HG03521 (cell line): ENCODE measurements around the gene CFLAR.
"Not testable (repeated sequence)": the region's sequence is repeated elsewhere in the genome, so short reads cannot be mapped to it uniquely, and the experiment has no call there.

Source experiments
- ATAC-seq: cut with Tn5 transposase; IDR thresholded peaks from one replicate; pipeline ENCODE4 v1.9.1; 2021; ENCODE audit warnings: mild to moderate bottlenecking, moderate library complexity; ENCODE audit not compliant: unreplicated experiment

The CFLAR gene

DNA sequence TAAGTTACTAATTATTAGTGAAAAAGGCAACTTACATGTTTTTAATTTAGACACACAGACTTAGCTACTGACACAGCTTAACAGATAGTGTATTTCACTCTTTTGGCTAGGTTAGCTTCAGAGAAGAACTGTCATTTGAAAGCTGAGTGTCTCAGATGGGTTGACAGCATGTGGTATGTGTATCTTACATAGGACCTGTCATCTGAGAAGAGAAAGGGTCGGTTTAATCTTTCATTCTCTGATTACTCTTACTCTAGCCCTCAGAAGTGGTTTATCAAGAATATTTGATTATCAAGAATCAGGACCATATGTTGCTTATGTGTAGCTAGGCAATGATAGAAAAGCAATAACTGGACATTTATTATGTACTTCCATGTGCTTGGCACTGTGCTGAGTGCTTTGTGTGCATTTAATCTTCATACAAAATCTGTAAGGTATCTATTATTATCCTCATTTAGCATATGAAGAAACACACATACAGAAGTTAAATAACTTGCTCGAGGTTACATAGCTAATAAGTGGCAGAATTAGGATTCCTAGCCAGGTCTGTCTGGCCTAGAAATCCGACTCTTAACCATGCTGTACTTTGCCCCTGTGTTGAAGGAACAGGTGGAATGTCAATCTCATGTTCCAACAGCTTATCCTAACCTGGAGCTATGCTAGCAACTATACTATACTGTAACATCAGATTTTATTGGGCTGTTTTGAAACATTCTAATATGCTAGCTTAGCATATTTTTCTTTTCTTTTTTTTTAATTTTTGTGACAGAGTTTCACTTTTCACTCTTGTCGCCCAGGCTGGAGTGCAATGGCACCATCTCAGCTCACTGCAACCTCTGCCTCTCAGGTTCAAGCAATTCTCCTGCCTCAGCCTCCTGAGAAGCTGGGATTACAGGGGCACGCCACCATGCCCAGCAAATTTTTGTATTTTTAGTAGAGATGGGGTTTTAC is 28.4 kb downstream of the CFLAR start:
- ATAC-seq: no peak

- ATAC-seq: no peak
These were observed 32.5 kb downstream of the CFLAR start for GRCh38 chr2:201148434-201148990.

- no peak for ATAC-seq
These were observed 33.3 kb downstream of the CFLAR start for GRCh38 chr2:201149064-201149820.

- ATAC-seq: not testable (repeated sequence)
These were observed 33.8 kb downstream of the CFLAR start for GRCh38 chr2:201149821-201150165.

- ATAC-seq: no peak
These were observed 34.6 kb downstream of the CFLAR start for GRCh38 chr2:201150454-201151020.

DNA sequence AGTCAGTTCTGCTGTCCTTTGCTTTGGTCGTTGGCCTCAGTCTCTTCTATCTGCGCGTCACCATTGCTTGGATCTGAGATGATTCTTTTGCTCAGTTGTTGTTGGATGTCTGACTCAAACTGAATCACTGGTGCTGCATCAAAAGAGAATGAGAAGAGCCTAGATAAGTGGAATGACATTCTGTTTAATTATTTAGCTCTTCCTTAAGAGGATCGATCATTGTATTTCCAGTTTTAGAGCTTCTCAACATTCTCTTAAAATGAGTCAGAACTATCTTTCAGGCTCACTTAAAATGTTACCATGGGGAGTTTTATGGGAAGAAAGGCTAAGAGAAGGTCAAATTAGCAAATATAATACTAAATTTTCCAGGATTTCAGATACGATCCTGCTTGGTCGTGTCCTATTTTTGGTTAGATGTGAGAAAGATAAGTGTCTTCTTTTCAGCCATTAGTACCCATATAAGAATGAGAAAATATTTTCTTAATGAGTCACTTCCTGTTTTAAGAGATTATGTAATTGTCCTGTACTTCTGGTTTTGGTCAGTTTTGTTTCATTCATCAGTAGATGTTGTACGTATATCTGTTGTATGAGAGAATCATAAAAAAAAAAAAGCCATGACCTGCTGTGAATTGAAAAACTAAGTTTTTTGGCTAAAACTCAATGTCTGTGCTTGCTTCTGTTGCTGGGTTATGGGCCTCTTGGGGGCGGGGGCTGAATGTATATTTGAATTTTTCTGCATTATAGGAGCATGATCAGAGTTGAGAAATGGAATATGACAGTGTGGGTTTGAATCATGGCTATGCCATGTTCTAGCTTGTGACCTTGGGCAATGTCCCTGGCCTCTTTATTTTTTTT is 35.4 kb downstream of the CFLAR start:
- peak; percentile 73 for ATAC-seq

GRCh38 chr2:201152517-201152916 is 36.6 kb downstream of the CFLAR start:
- no peak for ATAC-seq

GRCh38 chr2:201152999-201153815 is 37.2 kb downstream of the CFLAR start:
- no peak for ATAC-seq

GRCh38 chr2:201154615-201155399 is 38.8 kb downstream of the CFLAR start:
- ATAC-seq: no peak

GRCh38 chr2:201156036-201156435 is 40.1 kb downstream of the CFLAR start:
- no peak for ATAC-seq

DNA sequence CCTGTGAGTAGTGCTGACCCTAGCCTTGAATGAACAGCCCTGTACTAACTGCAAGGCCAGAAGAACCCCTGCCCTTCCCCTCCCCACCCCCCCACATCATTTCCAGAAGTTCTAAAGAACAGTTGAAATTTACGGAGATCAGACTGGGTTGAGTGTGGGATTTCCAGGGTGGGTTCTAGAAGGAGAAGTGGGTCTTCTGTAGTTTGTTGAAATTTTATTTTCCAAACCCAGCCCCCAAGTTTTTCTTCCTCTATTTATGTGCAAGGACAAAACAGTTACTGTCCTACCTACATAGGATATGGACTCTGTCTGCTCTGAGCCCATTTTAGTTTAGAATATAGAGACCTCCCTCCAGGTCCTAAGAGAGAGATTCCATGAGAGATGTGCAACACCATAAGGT is 40.7 kb downstream of the CFLAR start:
- no peak for ATAC-seq

- ATAC-seq: peak; percentile 11
These were observed 41.7 kb downstream of the CFLAR start for GRCh38 chr2:201157694-201158093.

- peak; percentile 92 for ATAC-seq
These were observed 42.4 kb downstream of the CFLAR start for GRCh38 chr2:201158111-201158929.

- ATAC-seq: no peak
These were observed 48.2 kb downstream of the CFLAR start for GRCh38 chr2:201164166-201164565.

GRCh38 chr2:201167546-201167945 is 51.6 kb downstream of the CFLAR start:
- no peak for ATAC-seq

DNA sequence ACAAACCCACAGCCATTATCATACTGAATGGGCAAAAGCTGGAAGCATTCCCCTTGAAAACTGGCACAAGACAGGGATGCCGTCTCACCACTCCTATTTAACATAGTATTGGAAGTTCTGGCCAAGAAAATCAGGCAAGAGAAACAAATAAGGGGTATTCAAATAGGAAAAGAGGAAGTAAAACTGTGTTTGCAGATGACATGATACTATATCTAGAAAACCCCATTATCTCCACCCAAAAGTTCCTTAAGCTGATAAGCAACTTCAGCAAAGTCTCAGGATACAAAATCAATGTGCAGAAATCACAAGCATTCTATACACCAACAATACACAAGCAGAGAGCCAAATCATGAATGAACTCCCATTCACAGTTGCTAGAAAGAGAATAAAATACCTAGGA is 52.5 kb downstream of the CFLAR start:
- ATAC-seq: not testable (repeated sequence)

GRCh38 chr2:201171259-201171814 is 55.4 kb downstream of the CFLAR start:
- no peak for ATAC-seq

DNA sequence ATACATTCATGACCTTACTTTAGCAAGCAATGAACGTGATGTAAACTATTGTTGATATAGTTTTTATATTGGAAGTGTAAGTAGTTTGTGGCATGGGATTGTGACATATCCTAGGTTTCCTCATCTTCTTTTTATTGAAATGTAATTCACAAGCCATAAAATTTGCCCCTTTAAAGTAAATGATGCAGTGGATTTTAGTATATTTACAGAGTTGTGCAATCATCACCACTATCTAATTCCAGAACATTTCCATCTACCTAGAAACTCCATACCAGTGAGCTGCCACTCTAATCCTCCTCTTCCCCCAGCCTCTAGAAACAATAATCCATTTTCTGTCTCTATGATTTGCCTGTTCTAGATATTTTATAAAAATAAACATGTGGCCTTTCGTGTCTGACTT is 56.3 kb downstream of the CFLAR start:
- no peak for ATAC-seq
